ENCODE results near the gene CDKAL1. TPM values are rescaled to one million over a fixed set of nuclear protein-coding genes. Genes with fewer than 3 reads are reported as not detected.
"Not testable (repeated sequence)": the region's sequence is repeated elsewhere in the genome, so short reads cannot be mapped to it uniquely, and the experiment has no call there.

The CDKAL1 gene
- total and polyA plus RNA-seq, 2 donors (not counting 3 experiments of a cell fraction or from before 2014, with no cell fraction given) = 6.1 to 20.5 TPM

GRCh38 chr6:20644667-20645370 lies 110.6 kb downstream of the CDKAL1 start:
- Histone ChIP-seq H3K36me3 (ENCODE audit: control insufficient read depth in 2 of 2, extremely low read depth in 1 of 2, insufficient read depth in 2 of 2, low read length in 2 of 2) (no peaks in the 10 kb centered on the region), H3K4me3 (replicated peaks in 1 of 3; ENCODE audit: insufficient read depth in 1 of 3, low read depth in 1 of 3, low read length in 3 of 3) (no peak overlapping the region), H3K4me2 (ENCODE audit: insufficient read depth, low read length) (no peak overlapping the region), H3K79me2 (ENCODE audit: control insufficient read depth, insufficient read depth, low read length) (peaks cover 2% of the 10 kb centered on the region), H3K9me1 (replicated peaks; ENCODE audit: control insufficient read depth, extremely low read depth, insufficient read depth, low read length) (no peaks in the 10 kb centered on the region), H3K9me3 (replicated peaks; ENCODE audit: control insufficient read depth, insufficient read depth, low read length) (no peaks in the 10 kb centered on the region), H4K20me1 (replicated peaks; ENCODE audit: control insufficient read depth, extremely low read depth, insufficient read depth, low read length) (no peaks in the 10 kb centered on the region), H3K27ac (ENCODE audit: insufficient read depth, low read depth, low read length) (no peak overlapping the region), H3K9ac (replicated peaks; ENCODE audit: extremely low read depth, insufficient read depth, low read length) (no peak overlapping the region), H3K4me1 (ENCODE audit: control insufficient read depth, extremely low read depth, insufficient read depth, low read length) (peaks cover 8% of the 10 kb centered on the region), H3K27me3 (ENCODE audit: control insufficient read depth in 2 of 2, insufficient read depth in 2 of 2, low read length in 2 of 2) (no peaks in the 10 kb centered on the region), H2AFZ (ENCODE audit: low read depth, low read length) (no peak overlapping the region)
- TF ChIP-seq MYC (IDR thresholded peaks at IDR 0.05; ENCODE audit: low read depth, low read length) = no peak
- no peak for TF ChIP-seq CTCF (IDR thresholded peaks at IDR 0.05; ENCODE audit: extremely low read depth in 1 of 2, insufficient read depth in 1 of 2, low read depth in 1 of 2, low read length in 2 of 2)
- no peak for TF ChIP-seq FOS (IDR thresholded peaks at IDR 0.05; ENCODE audit: borderline replicate concordance, insufficient read depth, low read length)
- dilution Hi-C loops (cut with MboI; ENCODE audit: extremely low pct_ligation_motif_present, low sequenced_read_pairs) = no loop called here
- FAIRE-seq = no peak
- CTCF ChIA-PET = no interaction called here
- intact Hi-C loops (cut with micrococcal nuclease) = no loop called here
- no peak for DNase-seq (ENCODE audit: low read depth, low spot score)
- POLR2A ChIA-PET = no interaction called here
- BruUV-seq (replicated peaks) = no TSS peak

GRCh38 chr6:20645572-20645971 lies 111.3 kb downstream of the CDKAL1 start:
- CTCF ChIA-PET; BruUV-seq (replicated peaks); H3K79me2 ChIP-seq (ENCODE audit: control insufficient read depth, insufficient read depth, low read length); H3K27me3 ChIP-seq (ENCODE audit: control insufficient read depth in 2 of 2, insufficient read depth in 2 of 2, low read length in 2 of 2); H4K20me1 ChIP-seq (replicated peaks; ENCODE audit: control insufficient read depth, extremely low read depth, insufficient read depth, low read length); H3K9me3 ChIP-seq (replicated peaks; ENCODE audit: control insufficient read depth, insufficient read depth, low read length); FAIRE-seq; DNase-seq (ENCODE audit: low read depth, low spot score); H3K9me1 ChIP-seq (replicated peaks; ENCODE audit: control insufficient read depth, extremely low read depth, insufficient read depth, low read length); H2AFZ ChIP-seq (ENCODE audit: low read depth, low read length); POLR2A ChIA-PET; H3K4me1 ChIP-seq (ENCODE audit: control insufficient read depth, extremely low read depth, insufficient read depth, low read length); dilution Hi-C loops (cut with MboI; ENCODE audit: extremely low pct_ligation_motif_present, low sequenced_read_pairs); intact Hi-C loops (cut with micrococcal nuclease); H3K9ac ChIP-seq (replicated peaks; ENCODE audit: extremely low read depth, insufficient read depth, low read length); H3K36me3 ChIP-seq (ENCODE audit: control insufficient read depth in 2 of 2, extremely low read depth in 1 of 2, insufficient read depth in 2 of 2, low read length in 2 of 2); H3K4me3 ChIP-seq (replicated peaks in 1 of 3; ENCODE audit: insufficient read depth in 1 of 3, low read depth in 1 of 3, low read length in 3 of 3); H3K4me2 ChIP-seq (ENCODE audit: insufficient read depth, low read length); H3K27ac ChIP-seq (ENCODE audit: insufficient read depth, low read depth, low read length): not testable (repeated sequence)
